Measurements from ENCODE around the gene SLC12A5.

DNA sequence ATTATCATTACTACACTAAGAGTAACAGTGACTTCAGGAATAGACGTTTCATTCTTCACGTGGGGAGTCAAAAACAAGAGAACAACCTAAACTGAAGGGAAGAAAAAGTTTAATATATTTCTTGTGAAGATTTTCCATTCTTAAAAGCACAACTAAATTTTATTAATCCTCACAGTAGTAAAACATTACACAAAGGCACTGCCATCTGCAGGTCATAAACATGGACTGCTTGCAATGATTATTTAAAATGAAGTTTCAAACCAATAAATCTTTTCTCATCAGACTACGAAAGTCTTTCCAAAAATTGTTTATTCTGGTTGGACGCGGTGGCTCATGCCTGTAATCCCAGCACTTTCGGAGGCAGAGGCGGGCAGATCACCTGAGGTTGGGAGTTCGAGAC is 58.1 kb downstream of the SLC12A5 start:
- TF ChIP-seq, protein P1, sequence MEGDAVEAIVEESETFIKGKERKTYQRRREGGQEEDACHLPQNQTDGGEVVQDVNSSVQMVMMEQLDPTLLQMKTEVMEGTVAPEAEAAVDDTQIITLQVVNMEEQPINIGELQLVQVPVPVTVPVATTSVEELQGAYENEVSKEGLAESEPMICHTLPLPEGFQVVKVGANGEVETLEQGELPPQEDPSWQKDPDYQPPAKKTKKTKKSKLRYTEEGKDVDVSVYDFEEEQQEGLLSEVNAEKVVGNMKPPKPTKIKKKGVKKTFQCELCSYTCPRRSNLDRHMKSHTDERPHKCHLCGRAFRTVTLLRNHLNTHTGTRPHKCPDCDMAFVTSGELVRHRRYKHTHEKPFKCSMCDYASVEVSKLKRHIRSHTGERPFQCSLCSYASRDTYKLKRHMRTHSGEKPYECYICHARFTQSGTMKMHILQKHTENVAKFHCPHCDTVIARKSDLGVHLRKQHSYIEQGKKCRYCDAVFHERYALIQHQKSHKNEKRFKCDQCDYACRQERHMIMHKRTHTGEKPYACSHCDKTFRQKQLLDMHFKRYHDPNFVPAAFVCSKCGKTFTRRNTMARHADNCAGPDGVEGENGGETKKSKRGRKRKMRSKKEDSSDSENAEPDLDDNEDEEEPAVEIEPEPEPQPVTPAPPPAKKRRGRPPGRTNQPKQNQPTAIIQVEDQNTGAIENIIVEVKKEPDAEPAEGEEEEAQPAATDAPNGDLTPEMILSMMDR (conservative IDR thresholded peaks at IDR 0.05 in 1 of 2, IDR thresholded peaks at IDR 0.05 in 1 of 2; ENCODE audit: low read depth in 1 of 2, low read length in 2 of 2): peak; percentile 31 to 47
- TF ChIP-seq EZH2 (IDR thresholded peaks at IDR 0.05; ENCODE audit: low read length, missing control alignments): no peak
